NCI-H345 treated with DMSO at 0.1 percent for 48 hours (cell line): Measurements from ENCODE around the gene TXNRD2.
A peak's percentile ranks its signal among the peaks of the same experiment; 100 is the strongest.

ENCODE experiments used
- DNase-seq: peaks from one replicate; lab custom pipeline; 2025; ENCODE audit not compliant: unreplicated experiment; lab: John Stamatoyannopoulos, UW

The TXNRD2 gene

DNA sequence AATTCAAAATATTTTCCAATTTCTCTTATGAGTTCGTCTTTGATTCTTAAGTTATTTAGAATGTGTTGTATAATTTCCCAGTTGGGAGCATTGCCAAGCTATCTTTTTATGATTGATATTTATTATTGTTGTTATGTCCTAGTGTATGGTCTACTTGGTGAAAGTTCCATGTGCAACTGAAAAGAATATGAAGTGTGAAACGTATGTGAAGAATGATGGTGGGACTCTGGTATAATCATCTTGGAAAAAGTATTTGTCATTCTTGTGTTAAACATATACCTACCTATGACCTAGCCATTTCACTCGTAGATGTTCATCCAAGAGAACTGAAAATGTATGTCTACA lies 75.0 kb downstream of the TXNRD2 start:
- DNase-seq: no peak

DNA sequence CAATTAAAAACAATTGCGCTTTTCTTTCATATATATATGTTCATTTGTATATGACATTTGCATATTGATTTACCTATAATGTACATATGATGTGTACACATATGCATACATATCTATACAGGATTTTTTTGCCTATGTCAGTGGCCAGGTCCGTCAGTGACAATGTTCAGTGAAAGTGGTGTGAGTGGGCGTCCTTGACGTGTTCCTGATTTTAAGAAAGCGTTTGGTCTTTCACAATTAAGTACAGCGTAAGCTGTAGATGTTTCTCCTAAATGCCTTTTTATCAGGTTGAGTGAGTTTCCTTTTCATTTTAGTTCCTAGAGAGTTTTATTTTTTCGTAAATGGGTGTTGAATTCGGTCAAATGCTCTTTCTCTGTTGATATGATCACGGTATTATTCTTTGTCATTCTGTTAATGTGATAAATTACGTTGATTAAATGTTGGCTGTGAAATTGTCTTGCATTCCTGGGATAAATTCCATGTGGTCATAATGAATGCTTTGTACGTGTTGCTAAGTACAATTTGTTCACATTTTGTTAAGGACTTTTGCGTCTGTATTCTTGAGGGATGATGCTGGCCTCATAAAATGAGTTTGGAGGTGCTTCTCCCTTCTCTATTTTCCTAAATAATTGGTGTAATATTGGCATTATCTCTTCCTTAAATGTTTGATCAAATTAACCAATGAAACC lies 76.3 kb downstream of the TXNRD2 start:
- no peak for DNase-seq

DNA sequence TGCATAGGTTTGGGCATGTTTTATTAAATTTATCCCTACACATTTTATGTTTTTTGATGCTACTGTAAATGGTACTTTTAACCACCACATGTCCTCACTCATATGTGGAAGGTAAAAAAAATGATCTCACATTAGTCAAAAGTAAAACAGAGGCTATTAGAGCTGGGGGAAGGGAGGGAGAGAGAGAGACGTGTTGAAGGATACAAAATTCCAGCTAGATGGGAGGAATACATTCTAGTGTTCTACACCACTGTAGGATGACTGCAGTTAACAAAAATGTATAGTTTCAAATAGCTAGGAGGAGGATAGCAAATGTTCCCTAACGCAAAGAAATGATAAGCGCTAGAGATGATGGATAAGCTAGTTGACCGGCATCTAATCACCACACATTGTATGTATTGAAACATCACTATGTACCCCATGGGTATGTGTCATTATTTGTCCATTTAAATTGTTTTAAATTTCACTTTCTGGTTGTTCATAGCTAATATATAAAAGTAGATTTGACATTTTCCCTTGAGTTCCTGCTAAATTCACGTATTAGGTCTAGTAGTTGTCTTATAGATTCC lies 77.0 kb downstream of the TXNRD2 start:
- no peak for DNase-seq

DNA sequence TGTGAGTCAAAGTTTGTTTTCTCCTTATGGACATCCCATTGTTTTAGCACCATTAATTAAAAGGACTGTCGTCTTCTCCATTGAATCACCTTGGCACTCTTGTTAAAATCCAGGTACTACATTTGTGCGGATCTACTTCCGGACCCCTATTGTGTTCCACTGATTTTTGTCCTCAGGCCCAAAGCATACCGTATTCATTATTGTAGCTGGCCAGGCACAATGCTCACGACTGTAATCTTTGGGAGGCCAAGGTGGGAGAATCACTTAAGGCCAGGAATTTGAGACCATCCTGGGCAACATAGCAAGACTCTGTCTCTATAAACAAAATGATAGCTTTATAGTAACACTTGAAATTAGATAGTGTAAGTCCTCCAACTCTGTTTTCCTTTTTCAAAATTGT lies 78.0 kb downstream of the TXNRD2 start:
- no peak for DNase-seq

DNA sequence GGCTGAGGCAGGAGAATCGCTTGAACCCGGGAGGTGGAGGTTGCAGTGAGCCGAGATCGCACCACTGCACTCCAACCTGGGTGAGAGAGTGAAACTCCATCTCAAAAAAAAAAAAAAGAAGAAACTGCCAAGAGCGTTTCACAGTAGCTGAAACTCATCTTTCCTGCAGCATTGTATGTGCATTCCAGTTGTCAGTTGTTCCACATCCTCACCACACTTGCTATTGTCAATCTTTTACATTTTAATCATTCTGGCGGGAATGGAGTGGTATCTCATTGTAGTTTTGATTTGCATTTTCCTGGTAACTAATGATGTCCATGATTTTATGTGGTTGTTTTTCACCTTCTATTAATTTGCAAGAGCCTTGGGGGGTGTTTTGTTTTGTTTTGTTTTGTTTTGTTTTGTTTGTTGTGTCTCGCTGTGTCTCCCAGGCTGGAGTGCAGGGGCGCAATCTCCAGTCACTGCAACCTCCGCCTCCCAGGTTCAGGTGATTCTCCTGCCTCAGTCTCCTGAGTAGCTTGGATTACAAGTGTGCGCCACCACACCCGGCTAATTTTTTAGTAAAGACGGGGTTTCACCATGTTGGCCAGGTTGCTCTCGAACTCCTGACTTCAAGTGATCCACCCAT lies 78.9 kb downstream of the TXNRD2 start:
- no peak for DNase-seq

DNA sequence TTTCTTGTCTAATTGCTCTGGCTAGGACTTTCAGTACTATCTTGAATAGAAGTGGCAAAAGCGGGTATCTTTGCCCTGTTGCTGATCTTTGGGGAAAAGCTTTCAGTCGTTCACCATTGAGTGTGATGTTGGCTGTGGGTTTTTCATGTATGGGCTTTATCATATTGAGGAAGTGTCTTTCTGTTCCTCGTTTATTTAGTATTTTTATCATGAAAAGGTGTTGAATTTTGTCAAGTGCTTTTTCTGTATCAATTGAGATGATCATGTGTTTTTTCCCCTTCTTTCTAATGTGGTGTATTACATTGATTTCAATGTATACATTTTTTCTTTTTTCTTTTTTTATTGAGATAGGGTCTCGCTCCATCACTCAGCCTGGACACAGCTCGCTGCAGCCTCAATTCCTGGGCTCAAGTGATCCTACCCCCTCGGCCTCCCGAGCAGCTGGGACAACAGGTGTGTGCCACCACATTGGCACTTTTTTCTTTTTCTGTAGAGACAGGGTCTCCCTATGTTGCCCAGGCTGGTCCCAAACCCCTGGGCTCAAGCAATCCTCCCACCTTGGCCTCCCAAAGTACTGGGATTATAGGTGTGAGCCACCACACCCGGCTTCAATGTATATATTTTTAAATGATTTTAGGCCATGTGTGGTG lies 81.6 kb downstream of the TXNRD2 start:
- DNase-seq: no peak

DNA sequence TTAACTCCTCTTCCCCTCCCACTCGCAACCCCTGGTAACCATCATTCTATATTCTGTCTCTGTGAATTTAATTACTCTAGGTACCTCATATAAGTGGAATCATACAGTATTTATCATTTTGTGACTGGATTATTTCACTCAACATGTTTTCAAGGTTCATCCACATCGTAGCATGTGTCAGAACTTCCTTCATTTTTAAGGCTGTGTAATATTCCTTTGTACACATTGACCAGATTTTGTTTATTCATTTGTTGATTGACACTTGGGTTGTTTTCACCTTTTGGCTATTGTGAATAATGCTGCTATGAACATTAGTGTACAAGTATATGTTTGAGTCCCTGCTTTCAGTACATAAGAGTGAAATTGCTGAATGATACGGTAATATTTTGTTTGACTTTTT lies 84.2 kb downstream of the TXNRD2 start:
- DNase-seq: no peak

DNA sequence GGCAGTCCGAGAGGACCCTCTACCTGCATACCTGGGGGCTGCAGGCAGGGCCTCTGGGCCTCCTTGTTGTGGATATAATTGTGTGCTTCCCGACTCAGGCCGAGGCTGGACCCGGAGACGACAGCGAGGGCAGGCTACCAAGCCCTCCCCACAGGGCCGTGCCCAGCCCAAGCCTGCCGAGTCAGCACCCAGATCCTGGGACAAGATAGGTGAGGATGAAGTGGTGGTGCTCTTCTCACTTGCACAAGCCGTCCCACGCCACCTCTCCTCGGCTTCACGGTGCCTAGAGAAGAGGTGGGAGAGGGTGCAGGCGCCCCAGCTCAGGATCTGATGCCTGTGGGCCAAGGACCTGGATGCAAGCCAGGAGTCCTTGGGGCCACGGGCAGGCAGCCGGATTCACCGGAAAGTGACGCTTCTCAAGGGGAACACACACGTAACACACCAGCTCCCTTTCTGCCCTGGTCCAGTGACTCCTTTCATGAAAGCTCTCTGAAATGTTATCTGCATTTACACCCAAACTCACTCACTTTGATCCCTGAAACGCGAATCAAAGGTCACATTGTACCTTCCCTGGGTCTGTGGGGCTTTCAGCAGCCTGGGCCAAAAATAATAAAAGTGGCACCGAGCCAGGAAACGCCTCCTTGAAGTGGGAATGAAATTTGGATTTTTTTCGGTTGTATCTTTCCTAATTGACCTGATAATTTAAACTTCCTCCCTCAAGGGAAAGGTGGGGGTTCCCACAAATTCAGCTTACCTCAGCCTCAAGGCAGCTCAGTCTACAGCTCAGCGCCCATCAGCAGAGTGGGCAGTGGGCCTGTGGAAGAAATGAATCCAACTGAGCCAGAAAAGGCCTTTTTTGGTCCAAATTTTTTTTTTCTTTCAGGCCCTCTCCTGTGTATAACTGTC lies 85.9 kb downstream of the TXNRD2 start:
- DNase-seq: peak; percentile 31

DNA sequence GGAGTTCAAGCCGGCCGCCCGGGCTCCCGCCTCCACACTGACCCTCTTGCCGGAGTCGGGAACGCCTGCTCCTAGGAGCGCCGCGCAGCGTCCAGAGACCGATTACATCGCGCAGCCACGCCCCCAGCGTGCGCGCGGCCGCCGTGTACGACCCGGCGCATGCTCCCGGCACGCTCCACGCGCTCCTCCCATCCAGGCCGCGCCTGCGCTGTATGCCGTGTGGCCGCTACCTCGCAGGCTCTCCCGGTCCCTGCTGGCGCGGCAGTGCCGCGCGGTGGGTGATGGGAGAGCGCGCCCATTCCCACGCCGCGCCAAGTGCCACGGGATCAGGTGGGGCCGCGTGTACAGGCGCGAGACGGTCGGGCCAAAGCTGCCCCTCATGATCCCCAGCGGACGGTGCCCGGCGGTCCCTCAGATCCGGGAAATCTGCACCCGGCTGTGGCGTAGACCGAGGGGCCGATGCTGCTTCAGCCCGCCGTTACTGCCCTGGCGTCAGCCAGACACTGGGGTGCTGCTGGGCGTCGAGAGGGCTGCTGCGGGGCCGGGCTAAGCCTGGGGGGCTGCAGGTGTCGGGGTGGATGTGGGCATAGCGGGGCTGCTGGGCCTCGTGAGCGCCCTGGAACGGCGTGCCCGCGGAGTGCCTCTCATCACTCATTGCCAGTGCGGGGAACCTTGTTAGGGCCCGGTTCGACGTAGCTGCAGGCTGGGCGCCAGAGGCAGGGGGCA lies 86.7 kb downstream of the TXNRD2 start, which contains the start of the genes GNB1L and RTL10:
GNB1L (minus strand) TSS at position 97 of the 726 bp plus-strand sequence. CDS start 33,519 bp downstream, outside the sequence.
RTL10 (minus strand) TSS at position 97 of the 726 bp plus-strand sequence. CDS start 2,613 bp downstream, outside the sequence.
- DNase-seq: peak; percentile 85

DNA sequence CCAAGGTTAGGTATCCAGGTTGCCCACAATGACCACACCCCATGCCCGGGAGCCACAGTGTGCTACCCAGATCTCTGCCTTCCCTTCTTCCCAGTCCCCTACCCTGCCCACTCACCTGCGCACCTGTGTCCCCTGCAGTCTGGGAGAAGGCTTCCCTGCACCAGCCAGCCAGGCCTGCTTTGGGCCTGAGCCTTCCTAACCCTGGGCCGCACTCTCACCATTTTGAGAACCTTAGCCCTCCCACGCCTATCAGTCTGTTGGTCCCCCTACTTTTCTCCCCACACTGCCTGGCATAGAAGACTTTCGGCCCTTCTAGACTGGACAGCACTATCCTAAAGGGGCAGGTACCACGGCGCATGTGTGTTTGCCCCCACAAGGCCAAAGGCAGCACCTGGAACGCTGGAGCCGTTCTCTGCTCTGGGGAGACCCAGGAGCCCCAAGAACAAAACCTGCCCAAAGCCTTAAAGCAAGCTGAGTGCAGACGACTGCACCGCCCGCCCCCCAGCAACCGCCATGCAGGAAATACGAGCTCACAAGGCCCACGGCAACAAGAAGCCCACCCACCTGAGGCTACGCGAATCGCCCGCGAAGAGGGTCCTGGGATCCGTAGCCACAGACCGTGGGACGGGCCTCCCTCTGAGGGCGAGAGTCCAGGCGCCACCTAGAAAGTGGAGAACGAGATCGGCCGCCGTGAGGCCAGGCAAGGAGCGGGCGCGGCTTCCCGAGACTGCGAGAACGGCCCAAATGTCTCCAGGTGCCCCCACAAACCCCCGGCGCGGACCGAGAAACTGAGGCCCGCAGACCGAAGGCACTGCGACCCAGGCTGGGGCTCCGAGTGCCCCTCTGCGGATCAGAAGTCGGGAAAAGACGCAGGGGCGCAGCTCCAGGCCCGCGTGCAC lies 87.5 kb downstream of the TXNRD2 start:
- no peak for DNase-seq

DNA sequence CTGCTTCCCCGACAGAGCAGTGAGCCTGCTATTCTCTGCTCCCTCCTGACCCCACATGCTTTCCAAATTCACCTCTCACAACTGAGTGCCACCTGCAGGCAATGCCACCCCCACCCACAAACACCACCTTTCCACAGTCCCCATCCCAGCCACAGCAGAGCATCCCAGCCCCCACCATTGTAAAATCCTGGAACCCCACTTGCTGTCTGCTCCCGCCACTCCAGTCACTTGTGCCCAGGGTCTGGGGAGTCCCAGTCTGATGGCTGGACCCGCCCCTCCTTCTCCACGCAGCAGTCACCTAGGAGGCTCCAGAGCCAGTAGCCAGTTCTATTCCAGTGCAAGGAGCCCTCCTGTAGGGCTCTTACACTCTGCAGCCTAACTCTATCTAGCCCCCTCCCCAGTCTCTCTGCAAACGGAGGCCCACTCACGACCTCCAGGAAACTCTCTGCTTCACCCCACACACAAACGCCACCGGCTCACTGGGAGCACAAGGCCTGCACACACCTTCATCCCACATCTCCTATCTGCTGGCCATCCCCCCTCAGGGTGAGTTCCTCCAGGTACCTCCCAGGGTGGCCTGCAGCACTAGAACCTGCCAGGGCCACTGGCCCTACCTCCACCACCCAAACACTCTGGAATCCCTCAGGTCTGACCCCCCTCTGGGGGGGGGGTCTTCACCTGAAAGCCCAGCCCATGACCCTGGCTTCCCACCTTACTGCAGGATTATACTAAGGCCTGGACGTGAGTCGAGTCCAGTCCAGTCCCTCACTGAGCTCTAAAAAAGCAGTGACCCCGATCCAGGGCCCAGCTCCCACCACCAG lies 88.3 kb downstream of the TXNRD2 start:
- no peak for DNase-seq

DNA sequence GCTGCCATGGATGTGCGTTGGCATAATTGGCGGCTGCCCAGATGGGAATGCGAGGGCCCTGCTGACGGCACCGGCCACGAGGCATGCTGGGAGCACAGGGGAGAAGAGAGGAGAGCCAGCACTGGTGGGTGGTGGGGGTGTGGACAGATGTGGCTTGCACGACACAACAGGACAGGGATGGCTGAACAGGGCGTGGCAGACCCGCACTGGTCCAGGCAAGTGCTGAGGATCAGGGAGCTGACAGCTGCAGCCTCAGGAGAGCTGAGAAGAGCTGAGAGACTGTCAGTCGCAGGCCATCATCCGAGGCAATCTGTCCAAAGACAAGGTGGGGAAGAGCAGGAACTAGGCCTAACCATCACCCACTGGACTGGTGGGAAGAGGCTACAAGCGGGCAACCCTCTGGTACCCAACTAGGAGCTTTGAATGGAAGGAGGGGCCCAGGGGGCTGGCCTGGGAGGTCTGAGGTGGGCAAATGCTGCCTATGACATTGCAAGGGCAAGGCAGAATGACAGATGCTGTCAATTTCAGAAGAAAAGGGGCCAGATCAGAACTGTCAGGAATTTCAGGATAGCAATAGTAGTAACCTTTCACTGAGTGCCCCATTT lies 89.3 kb downstream of the TXNRD2 start:
- DNase-seq: no peak

DNA sequence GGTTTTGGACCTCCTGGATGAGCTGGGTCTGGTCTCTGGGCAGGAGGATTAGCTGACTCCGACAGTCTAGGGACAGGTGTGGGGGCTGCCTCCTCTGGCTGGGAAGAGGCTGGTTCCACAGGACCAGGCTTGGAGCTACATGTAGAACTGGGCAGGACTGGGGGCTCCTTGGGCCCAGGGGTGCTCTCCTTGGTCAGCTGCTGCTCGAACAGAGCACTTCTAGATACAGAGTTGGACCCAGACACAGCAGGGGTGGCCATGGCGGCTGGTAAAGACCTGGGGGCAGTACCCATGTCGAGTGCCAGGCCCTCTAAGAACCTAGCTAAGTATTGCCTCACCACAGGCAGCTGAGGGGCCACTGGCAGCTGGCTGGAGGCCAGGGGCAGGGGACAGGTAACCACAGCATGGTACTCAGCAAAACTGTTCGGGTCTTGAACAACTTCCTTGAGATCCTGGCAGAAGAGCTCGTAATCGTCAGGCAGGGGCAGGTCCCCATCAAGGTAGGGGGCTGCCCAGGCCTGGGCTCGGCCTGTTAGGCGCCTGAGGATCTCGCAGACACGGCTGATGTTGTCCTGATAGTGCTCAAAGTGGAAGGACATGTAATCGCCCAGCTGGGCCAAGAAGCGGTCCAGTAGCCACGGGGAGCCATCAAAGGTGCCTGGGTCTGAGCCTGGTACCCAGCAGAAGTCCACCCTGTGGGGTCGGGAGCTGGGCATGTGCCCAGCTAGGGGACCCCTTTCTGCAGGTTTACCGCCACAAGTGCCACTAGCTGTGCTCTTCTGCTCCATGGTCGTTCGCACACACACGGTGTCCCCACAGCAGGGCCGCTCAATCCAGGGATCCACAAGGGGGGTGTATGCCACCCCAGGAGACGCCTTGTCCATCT lies 90.1 kb downstream of the TXNRD2 start:
- no peak for DNase-seq

DNA sequence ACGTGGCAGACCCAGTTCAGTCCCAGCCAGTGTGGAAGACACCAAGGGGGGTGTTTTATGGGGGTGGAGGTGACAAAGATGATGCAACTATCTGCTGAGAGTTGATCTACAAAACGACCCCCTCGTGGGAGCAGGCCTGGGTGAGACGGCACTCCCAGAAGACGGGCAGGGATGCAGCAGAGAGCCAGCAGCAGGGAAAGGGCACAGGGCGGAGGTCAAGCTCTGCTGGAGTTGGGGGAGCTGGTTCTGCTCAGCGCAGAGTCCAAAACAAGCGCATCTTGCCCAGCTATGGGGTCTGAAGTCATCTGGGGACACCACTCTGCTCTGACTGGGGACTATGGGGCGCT lies 90.9 kb downstream of the TXNRD2 start:
- no peak for DNase-seq

DNA sequence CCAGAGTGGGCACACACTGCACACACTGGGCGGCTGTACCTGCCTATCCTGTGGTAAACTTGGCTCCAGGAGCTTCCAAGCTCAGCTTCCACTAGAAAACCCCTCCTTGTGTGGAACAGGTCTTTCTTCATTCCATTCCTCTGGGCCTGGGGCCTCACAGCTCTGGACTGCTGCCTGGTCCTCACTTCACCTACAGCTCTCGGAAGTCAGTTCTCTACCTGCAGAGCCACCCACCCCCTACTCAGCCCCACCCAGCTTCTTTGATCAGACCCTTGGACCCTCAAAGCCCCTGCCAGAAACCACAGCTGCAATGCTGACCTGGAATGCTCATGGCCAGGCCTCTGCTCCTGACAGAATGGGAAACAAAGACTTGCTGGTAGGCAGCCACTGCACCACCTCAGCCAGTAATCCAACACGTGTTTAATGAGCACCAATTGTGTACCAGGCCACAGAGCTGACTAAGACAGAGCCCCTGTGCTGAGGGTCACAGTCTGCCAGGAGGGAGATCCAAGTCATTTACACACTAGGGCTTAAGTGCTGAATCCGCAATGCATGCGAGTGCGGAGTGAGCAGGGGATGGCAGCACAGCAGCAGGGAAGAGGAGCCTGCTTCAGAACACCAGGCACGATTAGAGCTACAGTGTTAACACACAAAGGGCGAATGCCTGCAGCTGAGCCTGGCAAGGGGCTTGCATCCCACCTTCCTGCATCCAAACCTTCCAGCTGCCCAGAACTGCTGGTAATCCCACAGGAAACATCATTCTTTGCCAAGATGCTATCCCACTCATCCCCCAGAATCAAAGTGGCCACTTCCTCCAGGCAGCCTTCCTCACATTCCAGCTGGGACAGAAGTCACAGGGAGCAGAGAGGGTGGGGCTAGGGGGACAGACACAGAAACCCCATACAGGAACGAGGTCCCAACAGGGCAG lies 91.5 kb downstream of the TXNRD2 start:
- DNase-seq: no peak
